HEK293 (cell line): ENCODE measurements around the gene APOBEC3C.
A peak's percentile ranks its signal among the peaks of the same experiment; 100 is the strongest.
"Not testable (repeated sequence)": the region's sequence is repeated elsewhere in the genome, so short reads cannot be mapped to it uniquely, and the experiment has no call there.

ENCODE experiments used
- CTCF ChIA-PET: fragments of 350-600 bp; formaldehyde crosslinking; extraction: SDS; loops from one replicate; lab custom pipeline; 2021; ENCODE audit warnings: antibody characterized with exemption; lab: Yijun Ruan, JAX
- POLR2A ChIA-PET: fragments of 300-600 bp; formaldehyde crosslinking; extraction: SDS; loops from one replicate; lab custom pipeline; 2020; ENCODE audit warnings: antibody characterized with exemption, inconsistent platforms; lab: Yijun Ruan, JAX
- H3K27ac ChIP-seq: fragments of 200-500 bp; sonication (Bioruptor generic); 2 replicates; pipeline ENCODE4 v1.5.1; 2014; ENCODE audit warnings: low read depth, low read length, control low read depth, inconsistent platforms; ENCODE audit errors: extremely low read depth
- H3K36me3 ChIP-seq, 2 experiments: fragments of 200-500 bp in 1 of 2; sonication (Bioruptor generic) in 1 of 2; 1 replicate in 1 of 2; 2 replicates in 1 of 2; pipeline ENCODE4 v1.5.1; 2014 to 2017; ENCODE audit warnings: inconsistent platforms in 2 of 2, low read length in 2 of 2; ENCODE audit not compliant: control insufficient read depth in 2 of 2, insufficient read depth in 1 of 2
- H3K4me1 ChIP-seq: fragments of 200-500 bp; sonication (Bioruptor generic); 2 replicates; pipeline ENCODE4 v1.5.1; 2014; ENCODE audit warnings: mild to moderate bottlenecking, low read length, inconsistent platforms; ENCODE audit not compliant: control insufficient read depth, insufficient read depth
- H3K4me3 ChIP-seq: 2 replicates; pipeline ENCODE4 v1.5.1; 2011; ENCODE audit warnings: low read depth, mild to moderate bottlenecking, control low read depth, low read length, moderate library complexity
- H3K9me3 ChIP-seq: fragments of 200-500 bp; sonication (Bioruptor generic); 2 replicates; pipeline ENCODE4 v1.5.1; 2014; ENCODE audit warnings: low read depth, low read length, inconsistent platforms; ENCODE audit not compliant: control insufficient read depth, insufficient read depth
- BCL11A ChIP-seq: fragments of 450-650 bp; formaldehyde crosslinking; IDR thresholded peaks from 2 replicates; pipeline ENCODE4 v1.5.1; 2016; ENCODE audit warnings: low read depth, missing biosample characterization, missing genetic modification characterization
- GLIS1 ChIP-seq: fragments of 450-650 bp; formaldehyde crosslinking; IDR thresholded peaks from 2 replicates; pipeline ENCODE4 v1.5.1; 2016; ENCODE audit warnings: missing biosample characterization, missing genetic modification characterization
- INSM2 ChIP-seq: fragments of 450-650 bp; formaldehyde crosslinking; IDR thresholded peaks from 2 replicates; pipeline ENCODE4 v1.5.1; 2016; ENCODE audit warnings: missing biosample characterization, missing genetic modification characterization
- KLF8 ChIP-seq: fragments of 450-650 bp; formaldehyde crosslinking; IDR thresholded peaks from 2 replicates; pipeline ENCODE4 v1.5.1; 2016; ENCODE audit warnings: missing biosample characterization, missing genetic modification characterization
- PRDM1 ChIP-seq: fragments of 450-650 bp; formaldehyde crosslinking; IDR thresholded peaks from 2 replicates; pipeline ENCODE4; 2016; ENCODE audit warnings: missing biosample characterization, missing genetic modification characterization
- PRDM10 ChIP-seq: fragments of 450-650 bp; formaldehyde crosslinking; IDR thresholded peaks from 2 replicates; pipeline ENCODE4 v1.5.1; 2016; ENCODE audit warnings: missing biosample characterization, missing genetic modification characterization
- RBAK ChIP-seq: fragments of 450-650 bp; formaldehyde crosslinking; IDR thresholded peaks from 2 replicates; pipeline ENCODE4 v1.5.1; 2016; ENCODE audit warnings: missing biosample characterization, missing genetic modification characterization
- SP3 ChIP-seq: fragments of 450-650 bp; formaldehyde crosslinking; IDR thresholded peaks from 2 replicates; pipeline ENCODE4 v1.5.1; 2016; ENCODE audit warnings: missing biosample characterization, missing genetic modification characterization
- SP7 ChIP-seq: fragments of 450-650 bp; formaldehyde crosslinking; IDR thresholded peaks from 2 replicates; pipeline ENCODE4 v1.5.1; 2016; ENCODE audit warnings: missing biosample characterization, missing genetic modification characterization
- ZBTB10 ChIP-seq: fragments of 450-650 bp; formaldehyde crosslinking; IDR thresholded peaks from 2 replicates; pipeline ENCODE4 v1.5.1; 2016; ENCODE audit warnings: missing biosample characterization, missing genetic modification characterization
- ZEB2 ChIP-seq: fragments of 450-650 bp; formaldehyde crosslinking; IDR thresholded peaks from 2 replicates; pipeline ENCODE4 v1.5.1; 2016; ENCODE audit warnings: missing biosample characterization, missing genetic modification characterization
- ZNF148 ChIP-seq: fragments of 450-650 bp; formaldehyde crosslinking; IDR thresholded peaks from 2 replicates; pipeline ENCODE4 v1.5.0; 2017; ENCODE audit warnings: missing biosample characterization, missing genetic modification characterization, borderline replicate concordance
- ZNF362 ChIP-seq: fragments of 450-650 bp; formaldehyde crosslinking; IDR thresholded peaks from 2 replicates; pipeline ENCODE4 v1.5.1; 2016; ENCODE audit warnings: missing biosample characterization, missing genetic modification characterization
- ZNF366 ChIP-seq: fragments of 450-650 bp; formaldehyde crosslinking; conservative IDR thresholded peaks from 2 replicates; pipeline ENCODE4 v1.5.1; 2016; ENCODE audit warnings: missing biosample characterization, missing genetic modification characterization

The APOBEC3C gene

GRCh38 chr22:38984784-38985757 lies 29.0 kb upstream of the APOBEC3C start:
- ChIA-PET CTCF (interaction anchor here (0.6 to 1.8 kb wide), 4 partner anchors 12 to 115 kb away, joined by 3 to 11 read pairs (median 6); no protein-coding TSS in a partner anchor), POLR2A (interaction anchor here (0.7 to 1.2 kb wide), 2 partner anchors 18 to 111 kb away, joined by 3 read pairs; no protein-coding TSS in a partner anchor)

More at GRCh38 chr22:38984784-38985757, 29.0 kb upstream of the APOBEC3C start:
- H3K4me1 ChIP-seq, H3K36me3 ChIP-seq, H3K27ac ChIP-seq, H3K4me3 ChIP-seq, H3K9me3 ChIP-seq: not testable (repeated sequence)
- TF ChIP-seq ZNF366 (tag by site-specific recombination) (peak; percentile 51), PRDM10 (tag by site-specific recombination) (0 out of 2 replicates have a peak, but pooled peaks have one; percentile 49), PRDM1 (tag by site-specific recombination) (peak; percentile 73; the same call in 1 of the 2 replicates), ZNF148 (tag by site-specific recombination) (0 out of 2 replicates have a peak, but pooled peaks have one; percentile 39), ZNF362 (tag by site-specific recombination) (peak; percentile 64; the same call in 1 of the 2 replicates), INSM2 (tag by site-specific recombination) (0 out of 2 replicates have a peak, but pooled peaks have one; percentile 26), SP7 (tag by site-specific recombination) (peak; percentile 51; the same call in 1 of the 2 replicates), KLF8 (tag by site-specific recombination) (peak; percentile 59), ZBTB10 (tag by site-specific recombination) (peak; percentile 73; the same call in 1 of the 2 replicates), GLIS1 (tag by site-specific recombination) (peak; percentile 65), BCL11A (tag by site-specific recombination) (peak; percentile 16; the same call in 1 of the 2 replicates), ZEB2 (tag by site-specific recombination) (peak; percentile 59; the same call in 1 of the 2 replicates), RBAK (tag by site-specific recombination) (0 out of 2 replicates have a peak, but pooled peaks have one; percentile 18), SP3 (tag by site-specific recombination) (0 out of 2 replicates have a peak, but pooled peaks have one; percentile 29)
